ENCODE data around the gene GADL1.

DNA sequence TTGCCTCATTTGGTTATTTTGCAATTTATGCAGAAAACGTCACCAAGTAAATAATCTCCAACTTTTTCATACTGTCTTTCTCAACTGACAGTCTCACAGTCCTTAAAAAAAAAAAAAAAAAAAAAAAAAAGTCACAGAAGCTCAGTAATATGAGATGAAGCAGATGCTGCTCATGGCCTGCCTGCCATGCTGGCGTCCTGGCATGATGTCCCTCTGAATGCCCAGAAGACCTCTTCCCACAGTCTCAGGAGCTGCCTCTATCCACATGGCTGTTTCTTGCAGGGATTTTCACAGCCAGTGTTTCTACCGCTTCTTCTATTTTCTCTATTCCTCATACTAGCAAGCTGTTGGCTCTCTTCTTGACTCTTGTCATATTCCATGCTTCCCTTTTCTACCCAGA, 200.3 kb downstream of the GADL1 start:
- TF ChIP-seq, protein P1, sequence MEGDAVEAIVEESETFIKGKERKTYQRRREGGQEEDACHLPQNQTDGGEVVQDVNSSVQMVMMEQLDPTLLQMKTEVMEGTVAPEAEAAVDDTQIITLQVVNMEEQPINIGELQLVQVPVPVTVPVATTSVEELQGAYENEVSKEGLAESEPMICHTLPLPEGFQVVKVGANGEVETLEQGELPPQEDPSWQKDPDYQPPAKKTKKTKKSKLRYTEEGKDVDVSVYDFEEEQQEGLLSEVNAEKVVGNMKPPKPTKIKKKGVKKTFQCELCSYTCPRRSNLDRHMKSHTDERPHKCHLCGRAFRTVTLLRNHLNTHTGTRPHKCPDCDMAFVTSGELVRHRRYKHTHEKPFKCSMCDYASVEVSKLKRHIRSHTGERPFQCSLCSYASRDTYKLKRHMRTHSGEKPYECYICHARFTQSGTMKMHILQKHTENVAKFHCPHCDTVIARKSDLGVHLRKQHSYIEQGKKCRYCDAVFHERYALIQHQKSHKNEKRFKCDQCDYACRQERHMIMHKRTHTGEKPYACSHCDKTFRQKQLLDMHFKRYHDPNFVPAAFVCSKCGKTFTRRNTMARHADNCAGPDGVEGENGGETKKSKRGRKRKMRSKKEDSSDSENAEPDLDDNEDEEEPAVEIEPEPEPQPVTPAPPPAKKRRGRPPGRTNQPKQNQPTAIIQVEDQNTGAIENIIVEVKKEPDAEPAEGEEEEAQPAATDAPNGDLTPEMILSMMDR (IDR thresholded peaks at IDR 0.05; ENCODE audit: low read depth, low read length, poor library complexity, severe bottlenecking) = no peak
- TF ChIP-seq EZH2phosphoT487 (IDR thresholded peaks at IDR 0.05; ENCODE audit: borderline replicate concordance, low read length) = no peak

Measured in DOHH2 (cell line).